HG03571 (cell line): ENCODE measurements around the gene ANKS3.
A peak's percentile ranks its signal among the peaks of the same experiment; 100 is the strongest.

ENCODE experiments used
- ATAC-seq: cut with Tn5 transposase; IDR thresholded peaks from one replicate; pipeline ENCODE4 v1.9.1; 2021; ENCODE audit not compliant: unreplicated experiment

The ANKS3 gene, protein sequence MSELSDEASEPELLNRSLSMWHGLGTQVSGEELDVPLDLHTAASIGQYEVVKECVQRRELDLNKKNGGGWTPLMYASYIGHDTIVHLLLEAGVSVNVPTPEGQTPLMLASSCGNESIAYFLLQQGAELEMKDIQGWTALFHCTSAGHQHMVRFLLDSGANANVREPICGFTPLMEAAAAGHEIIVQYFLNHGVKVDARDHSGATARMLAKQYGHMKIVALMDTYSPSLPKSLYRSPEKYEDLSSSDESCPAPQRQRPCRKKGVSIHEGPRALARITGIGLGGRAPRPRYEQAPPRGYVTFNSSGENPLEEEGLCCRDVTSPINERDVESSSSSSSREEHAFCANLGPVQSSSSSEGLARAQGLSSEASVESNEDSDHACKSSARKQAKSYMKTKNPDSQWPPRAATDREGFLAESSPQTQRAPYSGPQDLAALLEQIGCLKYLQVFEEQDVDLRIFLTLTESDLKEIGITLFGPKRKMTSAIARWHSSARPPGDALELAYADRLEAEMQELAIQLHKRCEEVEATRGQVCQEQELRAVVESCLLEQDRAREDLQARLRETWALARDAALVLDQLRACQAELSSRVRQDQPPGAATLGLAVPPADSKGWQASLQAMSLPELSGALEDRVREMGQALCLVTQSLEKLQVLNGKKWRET

DNA sequence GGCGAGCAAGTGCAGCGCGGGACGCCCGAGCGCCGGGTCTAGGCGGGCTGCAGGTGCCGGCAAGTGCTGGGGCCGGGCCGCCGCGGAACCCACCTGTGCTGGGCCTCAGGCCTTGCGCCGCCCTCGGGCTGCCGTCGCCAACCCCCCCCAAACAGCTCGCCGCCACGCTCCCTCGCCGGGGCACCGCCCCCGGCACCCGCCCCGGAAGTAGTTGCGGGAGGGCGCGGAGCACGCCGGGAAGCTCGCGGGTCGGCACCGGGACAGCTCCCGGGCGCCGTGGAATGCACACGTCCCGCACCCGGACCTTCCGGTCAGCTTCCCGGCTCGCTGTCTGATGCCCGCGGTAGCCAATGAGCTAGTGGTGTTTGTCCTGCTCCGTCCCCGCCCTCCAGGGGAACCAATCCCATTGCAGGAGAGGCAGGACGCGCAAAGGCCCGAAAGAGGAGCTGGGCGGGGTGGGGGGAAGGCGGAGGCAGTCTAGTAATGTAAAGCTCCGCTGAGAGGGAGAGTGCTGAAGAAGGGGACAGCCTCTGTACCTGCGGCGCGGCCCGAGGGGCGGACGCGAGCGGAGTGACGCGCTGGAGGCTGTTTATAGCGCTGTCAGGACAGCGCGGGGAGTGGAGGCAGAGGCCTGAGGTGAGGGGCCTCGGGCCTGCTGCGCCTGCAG lies at the start of gene ANKS3, which contains the start of gene DNAAF8:
Gene ANKS3 (minus strand): TSS at position 209 of the 667 bp plus-strand sequence. CDS start 4,122 bp downstream, outside the sequence.
Gene DNAAF8 (plus strand): TSS at position 475 of the 667 bp plus-strand sequence. CDS start 1,978 bp downstream, outside the sequence.
- peak; percentile 69 for ATAC-seq

DNA sequence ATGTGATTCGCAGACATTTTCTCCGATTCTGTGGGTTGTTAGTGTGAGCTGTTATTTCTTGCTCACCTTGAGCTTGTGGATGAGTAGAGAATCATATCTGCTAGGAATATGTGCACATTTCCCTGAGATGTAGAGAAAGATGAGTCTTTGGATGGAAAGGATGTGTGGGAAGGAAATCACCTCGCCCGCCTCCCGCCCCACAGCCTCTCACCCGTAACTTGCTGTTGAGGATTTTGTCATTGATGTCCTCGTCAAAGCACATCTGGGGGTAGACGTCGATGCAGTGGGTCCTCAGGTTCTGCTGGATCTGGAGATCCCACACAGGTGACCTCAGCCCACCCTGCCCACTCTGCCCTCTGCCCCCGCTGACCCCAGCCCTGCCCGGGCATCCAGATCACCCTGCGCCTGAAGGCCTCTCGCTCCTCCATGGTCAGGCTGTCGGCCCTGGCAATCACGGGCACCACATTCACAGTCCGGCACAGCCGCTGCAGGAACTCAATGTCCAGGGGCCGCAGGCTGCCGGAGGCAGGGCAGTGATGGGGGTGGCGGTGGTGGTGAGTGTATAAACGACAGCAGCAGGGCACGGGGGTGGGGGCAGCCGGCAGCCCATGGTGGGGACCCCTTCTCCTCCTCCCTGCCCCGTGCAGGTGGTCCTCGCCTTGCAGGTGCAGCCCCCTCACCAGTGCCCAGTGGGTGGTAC lies 49.3 kb upstream of the ANKS3 start:
- no peak for ATAC-seq

DNA sequence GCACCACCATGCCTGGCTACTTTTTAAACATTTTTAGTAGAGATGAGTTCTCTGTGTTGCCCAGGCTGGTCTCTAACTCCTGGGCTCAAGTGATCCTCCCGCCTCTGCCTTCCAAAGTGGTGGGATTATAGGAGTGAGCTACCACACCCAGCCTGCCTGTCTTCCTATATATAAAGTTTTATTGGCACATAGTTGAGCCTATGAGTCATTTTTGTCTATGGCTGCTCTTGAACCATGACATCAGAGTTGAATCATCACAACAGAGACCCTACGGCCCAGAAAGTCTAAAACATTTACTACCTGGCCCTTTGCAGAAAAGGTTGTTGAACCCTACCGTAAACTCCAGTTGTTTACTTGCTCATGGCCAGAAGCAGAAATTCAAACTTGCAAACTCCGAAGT lies 46.2 kb upstream of the ANKS3 start:
- no peak for ATAC-seq

DNA sequence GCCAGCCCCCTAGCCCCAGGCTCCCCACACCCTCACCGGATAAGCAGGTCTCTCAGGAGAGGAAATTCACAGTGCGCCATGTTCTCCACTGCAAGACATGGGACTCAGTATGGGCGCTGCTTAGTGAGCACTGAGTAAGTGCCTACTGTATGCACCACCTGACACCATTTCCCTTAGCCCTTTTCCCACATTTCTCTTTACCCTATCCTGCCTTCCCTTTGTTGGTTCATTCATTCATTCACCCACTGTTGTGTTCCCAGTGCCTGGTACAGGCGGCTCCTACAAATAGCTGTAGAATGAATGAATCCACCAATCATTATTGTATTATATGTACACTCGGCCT lies 44.0 kb upstream of the ANKS3 start:
- no peak for ATAC-seq

DNA sequence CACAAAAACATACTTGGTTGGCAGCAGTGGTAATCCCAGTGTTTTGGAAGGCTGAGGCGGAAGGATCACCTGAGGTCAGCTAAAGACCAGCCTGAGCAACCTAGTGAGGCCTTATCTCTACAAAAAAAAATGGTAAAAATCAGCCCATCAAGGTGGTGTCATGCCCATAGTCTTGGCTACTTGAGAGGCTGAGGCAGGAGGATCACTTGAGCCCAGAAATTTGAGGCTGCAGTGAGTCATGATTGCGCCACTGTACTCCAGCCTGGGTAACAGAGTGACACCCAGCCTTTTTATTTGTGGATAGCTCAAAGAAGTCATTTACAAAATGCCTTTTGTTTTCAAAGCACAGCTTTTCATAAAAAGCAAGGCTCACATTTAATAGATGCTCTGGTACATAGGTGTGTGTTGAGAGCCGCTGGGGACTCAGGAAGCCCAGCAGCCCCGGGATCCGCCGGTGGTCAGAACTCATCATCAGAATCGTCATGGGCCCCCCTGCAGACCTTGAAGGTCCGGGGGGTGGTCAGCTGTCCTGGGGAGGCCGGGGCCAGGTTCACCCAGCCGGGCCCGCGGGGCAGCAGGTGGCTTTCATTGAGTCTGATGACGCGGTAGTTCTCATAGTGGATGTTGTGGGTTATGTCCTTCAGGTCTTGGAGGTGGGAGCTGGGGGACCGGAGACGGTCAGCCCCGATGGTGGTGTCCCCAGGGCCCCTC lies 43.4 kb upstream of the ANKS3 start:
- ATAC-seq = no peak

DNA sequence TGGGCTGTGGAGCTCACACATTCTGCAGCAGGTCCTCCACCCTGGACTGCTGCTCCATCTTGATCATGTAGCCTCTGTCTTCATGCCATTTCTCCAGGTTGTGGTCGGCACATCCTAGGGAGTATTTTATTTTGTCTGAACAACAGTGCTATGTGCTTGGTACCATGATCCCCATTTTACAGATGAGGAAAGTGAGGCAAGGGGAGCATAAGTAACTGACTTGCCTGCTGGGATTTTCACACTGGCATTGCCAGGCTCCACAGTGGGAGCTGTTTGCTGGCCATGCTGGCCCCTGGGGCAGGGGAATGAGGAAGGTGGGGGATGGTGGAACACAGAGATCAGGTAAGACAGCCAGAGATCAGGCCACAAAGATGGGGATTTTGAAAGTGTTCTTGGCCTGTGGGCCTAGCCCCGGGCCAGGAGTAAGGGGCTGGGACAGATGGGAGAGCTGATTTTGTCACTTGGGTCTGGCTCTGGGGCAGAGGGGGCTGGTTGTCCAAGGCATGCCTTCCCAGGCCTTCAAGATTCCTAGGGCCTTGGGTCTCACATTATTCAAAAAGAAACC lies 42.2 kb upstream of the ANKS3 start:
- ATAC-seq = no peak

DNA sequence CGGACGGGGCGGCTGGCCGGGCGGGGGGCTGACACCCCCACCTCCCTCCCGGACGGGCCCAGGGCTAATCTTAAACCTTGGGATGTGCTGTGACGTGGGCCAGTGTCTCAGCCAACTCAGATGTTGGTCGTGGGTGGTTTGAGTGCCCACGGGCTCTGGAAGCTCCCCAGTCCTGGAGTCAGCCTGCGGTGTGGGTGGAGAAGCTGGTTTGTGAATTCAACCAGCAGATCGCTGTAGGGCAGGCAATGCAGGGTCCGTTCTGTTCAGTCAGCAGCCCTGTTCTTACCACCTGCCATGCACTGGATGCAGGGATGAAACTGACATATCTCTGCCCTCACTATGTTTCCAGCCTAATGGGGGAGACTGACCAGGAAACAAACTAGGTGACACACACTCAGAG lies 40.9 kb upstream of the ANKS3 start:
- no peak for ATAC-seq

DNA sequence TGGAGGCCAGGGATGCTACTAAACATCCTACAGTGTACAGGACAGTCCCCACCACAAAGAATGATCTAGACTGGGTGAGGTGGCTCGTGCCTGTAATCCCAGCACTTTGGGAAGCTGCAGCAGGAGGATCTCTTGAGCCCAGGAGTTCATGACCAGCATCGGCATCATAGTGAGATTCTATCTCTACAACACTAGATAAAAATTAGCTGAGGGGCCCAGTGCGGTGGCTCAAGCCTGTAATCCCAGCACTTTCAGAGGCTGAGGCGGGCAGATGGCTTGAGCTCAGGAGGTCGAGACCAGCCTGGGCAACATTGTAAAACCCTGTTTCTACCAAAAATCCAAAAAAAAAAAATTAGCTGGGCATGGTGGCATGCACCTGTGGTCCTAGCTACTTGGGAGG lies 38.3 kb upstream of the ANKS3 start:
- no peak for ATAC-seq

DNA sequence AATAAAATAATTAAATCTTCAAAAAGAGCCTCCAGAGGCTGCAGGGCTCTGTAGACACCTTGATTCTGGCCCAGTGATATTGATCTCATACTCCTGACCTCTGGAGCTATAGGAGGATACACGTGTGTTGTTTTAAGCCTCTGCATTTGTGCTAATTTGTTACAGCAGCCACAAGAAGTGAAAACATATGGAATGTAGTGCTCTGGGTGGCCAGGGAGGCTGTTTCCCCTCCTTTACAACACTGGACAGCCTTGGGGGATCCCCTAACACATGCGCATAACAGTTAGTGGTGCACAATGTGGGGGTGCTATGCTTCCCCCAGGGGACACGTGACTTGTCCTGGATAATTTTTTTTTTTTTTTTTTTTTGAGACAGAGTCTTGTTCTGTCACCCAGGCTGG lies 37.6 kb upstream of the ANKS3 start:
- ATAC-seq = no peak

DNA sequence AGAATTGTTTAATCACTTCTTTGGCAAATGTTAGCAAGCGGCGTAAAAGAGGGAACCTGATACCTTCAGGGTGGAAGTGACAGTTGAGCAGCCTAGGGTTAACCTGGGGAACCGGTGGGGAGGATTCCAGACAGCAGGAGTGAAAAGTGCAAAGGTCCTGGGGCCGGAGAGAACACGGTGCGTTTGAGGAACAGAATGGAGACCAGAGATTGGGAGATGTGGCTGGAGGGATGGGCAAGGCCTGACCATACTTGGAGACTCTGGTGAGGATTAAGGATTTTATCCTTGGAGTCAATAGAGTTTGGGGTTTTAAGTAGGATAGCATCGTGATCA lies 35.2 kb upstream of the ANKS3 start:
- ATAC-seq = no peak

DNA sequence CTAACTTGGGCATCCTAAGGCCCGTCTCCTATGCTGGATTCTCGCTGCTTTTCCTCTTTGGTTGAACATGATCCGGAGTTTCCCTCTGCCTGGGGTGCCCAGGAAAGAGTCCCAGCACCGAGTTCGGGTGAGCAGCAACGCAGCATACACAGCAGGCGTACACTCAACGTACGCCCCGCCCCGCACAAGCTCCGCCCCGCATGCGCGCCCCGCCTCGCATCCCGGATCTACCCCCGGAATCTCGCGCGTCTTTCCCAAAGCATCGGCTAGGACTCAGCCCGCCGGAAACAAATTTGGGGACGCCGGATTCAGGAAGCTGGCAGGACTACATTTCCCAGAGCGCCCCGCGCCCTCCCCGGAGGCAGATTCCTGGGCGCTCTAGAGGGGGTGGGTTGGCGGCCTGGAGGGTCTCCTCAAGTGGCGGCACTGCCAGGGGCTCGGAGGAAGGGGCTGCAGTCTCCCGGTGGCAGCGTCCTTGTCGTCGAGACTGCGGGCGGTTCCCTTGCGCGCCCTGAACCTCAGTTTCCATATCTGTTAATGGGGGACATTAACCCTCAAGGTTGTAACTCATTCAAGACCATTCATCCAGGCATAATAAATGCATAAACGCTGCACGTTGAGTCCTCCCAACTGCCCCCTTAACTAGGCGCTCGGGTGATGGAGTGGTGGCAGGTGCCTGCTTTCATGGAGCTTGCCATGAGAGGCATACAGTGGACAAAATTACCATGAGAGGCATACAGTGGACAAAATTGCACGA lies 34.7 kb upstream of the ANKS3 start:
- ATAC-seq = peak; percentile 54

DNA sequence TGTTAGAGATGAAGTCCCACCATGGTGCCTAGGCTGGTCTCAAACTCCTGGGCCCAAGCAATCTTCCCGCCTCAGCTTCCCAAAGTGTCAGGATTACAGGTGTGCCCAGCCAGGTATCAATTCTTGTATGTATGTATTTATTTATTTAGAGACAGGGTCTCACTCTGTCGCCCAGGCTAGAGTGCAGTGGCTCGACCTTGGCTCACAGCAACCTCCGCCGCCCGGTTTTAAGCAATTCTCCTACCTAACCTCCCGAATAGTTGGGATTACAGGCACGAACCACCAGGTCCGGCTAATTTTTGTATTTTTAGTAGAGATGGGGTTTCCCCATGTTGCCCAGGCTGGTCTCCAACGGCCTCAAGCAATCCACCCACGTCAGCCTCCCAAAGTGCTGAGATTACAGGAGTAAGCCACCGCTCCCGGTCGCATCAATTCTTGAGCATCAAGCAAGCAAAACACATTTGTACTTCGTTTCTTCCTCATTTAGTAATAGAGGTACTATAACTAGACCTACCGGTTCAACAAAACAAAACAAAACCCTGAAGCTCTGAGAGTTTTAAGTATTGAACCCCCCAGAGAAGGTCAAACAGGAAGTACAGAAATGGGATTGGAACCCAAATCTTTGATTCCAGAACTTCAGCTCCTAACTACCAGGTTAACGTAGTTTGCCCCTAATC lies 33.9 kb upstream of the ANKS3 start:
- no peak for ATAC-seq

DNA sequence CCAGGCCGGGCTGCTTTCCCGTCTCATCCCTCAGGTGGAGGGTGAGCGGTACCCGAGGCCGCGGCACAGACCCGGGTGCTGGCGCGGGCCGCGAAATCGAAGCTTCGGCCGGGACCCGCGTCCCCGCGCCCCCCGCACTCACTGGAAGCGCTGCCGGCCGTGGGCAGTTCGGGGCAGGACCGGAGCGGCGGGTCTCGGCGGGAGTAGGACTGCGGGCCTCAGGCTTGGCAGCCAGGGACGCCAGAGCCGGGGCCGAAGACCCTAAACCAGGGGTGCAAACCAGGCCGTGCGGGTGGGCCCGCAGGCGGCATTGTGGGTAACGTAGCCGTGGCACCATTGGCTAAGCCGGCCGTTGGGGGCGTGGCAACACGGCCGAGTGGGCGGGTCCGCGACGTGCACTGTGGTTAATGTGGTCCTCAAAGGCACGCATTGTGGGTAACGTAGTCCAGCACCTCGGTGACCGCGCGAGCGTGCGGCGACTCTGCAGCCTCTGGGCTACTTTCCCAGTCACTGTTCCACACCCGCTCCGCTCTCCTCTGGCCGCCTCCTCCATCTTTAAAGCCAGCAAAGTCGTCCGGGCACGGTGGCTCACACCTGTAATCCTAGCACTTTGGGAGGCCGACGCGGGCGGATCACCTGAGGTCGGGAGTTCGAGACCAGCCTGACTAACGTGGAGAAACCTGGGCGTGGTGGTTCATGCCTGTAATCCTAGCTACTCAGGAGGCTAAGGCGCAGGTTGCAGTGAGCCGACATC lies 33.0 kb upstream of the ANKS3 start, which contains the start of gene ZNF500:
Gene ZNF500 (minus strand): TSS at position 288 of the 754 bp plus-strand sequence. CDS start 1,184 bp downstream, outside the sequence.
- ATAC-seq = peak; percentile 81

DNA sequence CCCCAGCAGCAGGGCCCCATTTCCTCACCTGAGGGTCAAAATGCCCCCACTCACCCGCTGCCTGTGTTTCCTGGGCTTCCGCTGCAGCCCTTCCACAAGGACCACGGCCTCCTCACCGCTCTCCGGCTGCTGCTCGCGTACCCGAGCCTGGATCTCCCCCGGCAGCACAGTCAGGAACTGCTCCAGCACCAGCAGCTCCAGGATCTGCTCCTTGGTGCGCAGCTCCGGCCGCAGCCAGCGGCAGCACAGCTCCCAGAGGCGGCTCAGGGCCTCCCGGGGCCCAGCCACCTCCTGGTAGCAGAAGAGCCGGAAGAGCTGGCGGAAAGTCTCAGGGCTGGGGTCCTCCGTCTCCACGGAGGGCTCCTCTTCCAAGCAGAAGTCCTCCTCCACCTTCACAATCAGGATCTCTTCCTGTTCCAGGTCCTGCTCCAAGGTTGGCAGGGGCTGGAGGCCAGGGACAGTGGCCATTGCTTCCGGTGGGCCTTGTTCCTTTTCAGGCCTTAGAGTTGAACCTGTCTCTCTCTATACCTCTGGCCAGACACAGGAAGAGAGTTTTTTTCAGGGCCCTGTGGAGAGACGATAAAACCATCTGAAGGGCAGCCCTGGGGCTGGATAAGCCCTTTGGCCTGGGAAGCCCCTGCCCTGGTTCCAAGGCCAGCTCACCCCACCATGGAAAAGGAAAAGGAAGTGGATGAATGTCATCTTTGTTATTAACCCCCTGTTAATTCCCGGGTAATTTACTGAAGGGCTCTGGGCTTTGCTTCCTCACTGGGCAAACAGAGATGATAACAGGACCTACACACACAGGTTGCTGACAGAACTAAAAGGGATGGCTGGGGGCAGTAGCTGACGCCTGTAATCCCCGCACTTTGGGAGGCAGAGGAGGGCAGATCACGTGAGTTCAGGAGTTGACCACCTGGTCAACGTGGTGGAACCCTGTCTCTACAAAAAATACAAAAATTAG lies 31.7 kb upstream of the ANKS3 start:
- ATAC-seq = no peak

DNA sequence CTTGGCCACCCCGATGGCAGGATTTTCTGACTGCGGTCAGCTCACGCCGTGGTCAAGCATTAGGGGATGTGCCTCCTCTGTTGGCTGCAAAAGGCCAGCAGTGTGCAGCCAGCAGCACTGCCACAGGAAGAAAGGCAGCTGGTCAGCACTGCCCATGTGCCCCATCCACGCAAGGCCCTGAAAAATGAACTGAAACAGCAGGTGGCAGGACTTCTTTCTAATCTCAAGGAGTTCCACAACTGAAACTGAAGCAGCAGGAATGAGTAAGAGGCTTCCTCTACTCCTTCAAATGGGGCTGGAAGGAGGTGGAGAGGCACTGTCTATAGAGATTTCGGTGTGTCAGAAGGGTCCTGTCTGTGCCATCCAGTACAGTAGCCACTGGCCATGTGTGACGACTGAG lies 29.7 kb upstream of the ANKS3 start:
- ATAC-seq = no peak

DNA sequence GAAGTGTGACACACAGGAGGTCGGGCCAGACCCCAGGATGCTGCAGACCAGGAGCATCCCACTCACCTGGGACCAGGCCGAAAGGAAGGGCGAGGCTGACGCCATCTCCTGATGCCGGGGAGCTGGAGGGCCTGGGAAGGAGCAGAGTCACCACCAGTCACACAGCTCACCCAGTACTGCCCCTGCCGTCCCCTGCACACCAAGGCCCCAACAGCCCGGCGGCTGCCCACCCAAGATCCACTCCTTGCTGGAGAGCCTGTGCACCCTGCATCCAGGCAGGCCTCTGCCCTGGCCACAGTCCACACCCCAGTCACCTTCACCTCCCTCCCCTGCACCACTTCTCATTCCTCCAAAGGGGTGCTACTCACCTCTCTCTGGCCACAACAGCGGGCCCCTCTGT lies 28.1 kb upstream of the ANKS3 start:
- ATAC-seq = no peak

DNA sequence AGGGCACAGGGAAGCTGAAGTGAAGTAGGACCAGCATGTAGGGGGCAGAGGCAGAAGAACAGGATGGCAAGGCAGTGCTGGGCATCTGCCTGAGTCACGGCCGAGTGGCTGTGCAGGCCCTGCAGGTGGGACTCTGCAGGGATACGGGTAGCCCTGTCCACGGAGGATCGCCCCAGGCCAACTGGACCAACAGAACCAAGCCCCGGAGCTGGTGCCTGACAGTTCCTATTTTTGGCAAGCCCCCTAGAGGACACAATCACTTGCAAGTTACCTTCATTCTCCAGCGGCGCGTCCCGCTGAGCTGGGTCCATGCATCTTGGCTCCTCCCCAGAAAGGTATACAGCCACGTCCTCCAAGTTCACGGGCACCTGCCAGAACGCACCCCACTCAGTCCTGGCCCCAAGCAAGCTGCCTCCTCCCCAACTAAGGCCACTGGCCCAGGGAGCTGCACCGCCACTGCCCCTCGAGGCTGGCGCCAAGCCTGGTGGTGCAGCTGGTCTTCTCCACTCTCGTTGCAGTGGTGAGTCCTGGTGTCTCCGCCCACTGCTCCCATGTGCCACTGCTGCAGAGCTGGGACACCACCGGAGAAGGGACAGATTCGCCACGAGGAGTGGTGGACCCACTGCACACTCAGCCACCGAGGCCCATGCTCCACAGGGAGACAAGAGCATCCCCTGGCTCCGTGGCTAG lies 26.3 kb upstream of the ANKS3 start:
- ATAC-seq = no peak
